Left ventricle myocardium inferior (tissue), 1 donor: ENCODE measurements around the gene EPHA6. TPM values are rescaled to one million over a fixed set of nuclear protein-coding genes. Genes with fewer than 3 reads are reported as not detected.

Experiments used
- DNase-seq: peaks from one replicate; pipeline ENCODE4 v3.0.0-alpha.2; 2020
- H3K27ac ChIP-seq: fragments of 200-600 bp; replicated peaks from 2 replicates; pipeline ENCODE4 v1.8.0; 2021
- H3K27me3 ChIP-seq: fragments of 200-600 bp; 2 replicates; pipeline ENCODE4 v1.8.0; 2021; ENCODE audit warnings: low read depth
- H3K36me3 ChIP-seq: fragments of 200-600 bp; 2 replicates; pipeline ENCODE4 v1.8.0; 2021
- H3K4me1 ChIP-seq: fragments of 200-600 bp; 2 replicates; pipeline ENCODE4 v1.8.0; 2021
- H3K4me3 ChIP-seq: fragments of 200-600 bp; 2 replicates; pipeline ENCODE4 v1.8.0; 2021; ENCODE audit warnings: mild to moderate bottlenecking, moderate library complexity
- H3K9me3 ChIP-seq: fragments of 200-600 bp; replicated peaks from 2 replicates; pipeline ENCODE4 v1.8.0; 2021
- CTCF ChIP-seq: fragments of 200-600 bp; IDR thresholded peaks from 2 replicates; pipeline ENCODE4 v1.8.0; 2021; ENCODE audit warnings: antibody characterized with exemption, mild to moderate bottlenecking, borderline replicate concordance
- intact Hi-C: fragments of 100-400 bp; cut with micrococcal nuclease; formaldehyde crosslinking; loops from one replicate; pipeline ENCODE4 v1.11.0; 2022
- long read RNA-seq: library from polyadenylated mRNA; unstranded; transcript quantifications from one replicate; pipeline ENCODE4 v2.0.0, GENCODE V29; 2021
- total RNA-seq: library from RNA; stranded (reverse); fragmentation: NEBNext Ultra II Directional; extraction: Animal tissue kit (Norgen Biotek cat#: 25700); gene quantifications from one replicate; pipeline ENCODE4 v1.2.1, GENCODE V29; 2021
- donor health status: DM: no; HTN: yes; CAD: no; lungs with severe emphysema.

The EPHA6 gene
- 0.19 TPM for total RNA-seq
- long read RNA-seq, result 0 reads

- intact Hi-C loops, result no loop called here
- Histone ChIP-seq H3K36me3 (no peaks in the 10 kb centered on the region), H3K27ac (peak within 1 kb of the TSS; percentile 64), H3K9me3 (no peaks in the 10 kb centered on the region), H3K4me3 (peak within 1 kb of the TSS; percentile 66), H3K4me1 (peaks cover 27% of the 10 kb centered on the region), H3K27me3 (peaks cover 79% of the 10 kb centered on the region)
- DNase-seq, result peak; percentile 37
- no peak for TF ChIP-seq CTCF
Measured at GRCh38 chr3:96813820-96814650, at the start of gene EPHA6. Gene EPHA6 (plus strand): TSS chr3:96814594.

- H3K27me3 ChIP-seq, result no peaks in the 10 kb centered on the region
- no peaks in the 10 kb centered on the region for H3K36me3 ChIP-seq
- H3K9me3 ChIP-seq, result peaks cover 40% of the 10 kb centered on the region
- no peak for DNase-seq
- no peak overlapping the region for H3K4me3 ChIP-seq
- H3K4me1 ChIP-seq, result no peaks in the 10 kb centered on the region
- no peak overlapping the region for H3K27ac ChIP-seq
- TF ChIP-seq CTCF, result no peak
- intact Hi-C loops, result no loop called here
Measured at GRCh38 chr3:96776818-96777217, 37.6 kb upstream of the EPHA6 start.

GRCh38 chr3:96779810-96780209, 34.6 kb upstream of the EPHA6 start:
- H3K4me1 ChIP-seq, result no peaks in the 10 kb centered on the region
- no peaks in the 10 kb centered on the region for H3K27me3 ChIP-seq
- H3K9me3 ChIP-seq, result peaks cover 33% of the 10 kb centered on the region
- intact Hi-C loops, result no loop called here
- no peak for TF ChIP-seq CTCF
- no peak overlapping the region for H3K4me3 ChIP-seq
- no peak for DNase-seq
- no peak overlapping the region for H3K27ac ChIP-seq
- H3K36me3 ChIP-seq, result no peaks in the 10 kb centered on the region

GRCh38 chr3:96796101-96796500, 18.3 kb upstream of the EPHA6 start:
- no peak for TF ChIP-seq CTCF
- intact Hi-C loops, result no loop called here

GRCh38 chr3:96803870-96804269, 10.5 kb upstream of the EPHA6 start:
- H3K4me1 ChIP-seq, result no peaks in the 10 kb centered on the region
- H3K9me3 ChIP-seq, result no peaks in the 10 kb centered on the region
- TF ChIP-seq CTCF, result no peak
- H3K36me3 ChIP-seq, result no peaks in the 10 kb centered on the region
- no peak overlapping the region for H3K4me3 ChIP-seq
- intact Hi-C loops, result no loop called here
- H3K27ac ChIP-seq, result no peak overlapping the region
- DNase-seq, result no peak
- peaks cover 17% of the 10 kb centered on the region for H3K27me3 ChIP-seq

More at GRCh38 chr3:96796101-96796500, 18.3 kb upstream of the EPHA6 start:
- H3K27me3 ChIP-seq, result no peaks in the 10 kb centered on the region
- no peaks in the 10 kb centered on the region for H3K4me1 ChIP-seq
- DNase-seq, result no peak
- no peaks in the 10 kb centered on the region for H3K36me3 ChIP-seq
- no peak overlapping the region for H3K27ac ChIP-seq
- H3K4me3 ChIP-seq, result no peak overlapping the region
- H3K9me3 ChIP-seq, result peaks cover 11% of the 10 kb centered on the region
